Sigmoid colon (tissue), 7 donors: ENCODE data around the gene PLBD1. TPM values are rescaled to one million over a fixed set of nuclear protein-coding genes. Genes with fewer than 3 reads are reported as not detected.

Experiments
- DNase-seq: peaks from one replicate; pipeline ENCODE4 v3.0.0-alpha.2; 2019
- H3K27ac ChIP-seq, 4 donors: fragments of 200-600 bp; sonication (generic); one replicate each; pipeline ENCODE4 v1.5.1; 2016 to 2019; ENCODE audit warnings: mild to moderate bottlenecking in 1 of 4
- H3K27me3 ChIP-seq, 3 donors: fragments of 200-600 bp; sonication (generic); one replicate each; pipeline ENCODE4 v1.5.1; 2019; ENCODE audit warnings: mild to moderate bottlenecking in 1 of 3
- H3K36me3 ChIP-seq, 4 donors: fragments of 200-600 bp; sonication (generic); one replicate each; pipeline ENCODE4 v1.5.1; 2016 to 2019
- H3K4me1 ChIP-seq, 4 donors: fragments of 200-600 bp; sonication (generic); one replicate each; pipeline ENCODE4 v1.5.1; 2017 to 2019
- H3K4me3 ChIP-seq, 4 donors: fragments of 200-600 bp; sonication (generic); one replicate each; pipeline ENCODE4 v1.5.1; 2017 to 2019; ENCODE audit warnings: mild to moderate bottlenecking in 2 of 4, moderate library complexity in 1 of 4
- H3K9me3 ChIP-seq, 4 donors: fragments of 200-600 bp in 3 of 4; sonication (generic) in 3 of 4; one replicate each; pipeline versions ENCODE4 v1.5.1 to v1.6.1; 2013 to 2019
- CTCF ChIP-seq, 4 experiments: fragments of 450-650 bp in 3 of 4; fragments of 200-600 bp in 1 of 4; IDR thresholded peaks; one replicate each; pipeline ENCODE4 v1.5.1; 2016 to 2019; ENCODE audit warnings: antibody characterized with exemption in 4 of 4, mild to moderate bottlenecking in 3 of 4, moderate library complexity in 2 of 4
- EP300 ChIP-seq, 4 donors: sonication (generic); formaldehyde crosslinking; IDR thresholded peaks; one replicate each; pipeline ENCODE4 v1.6.1; 2017; ENCODE audit warnings: antibody characterized with exemption in 4 of 4
- POLR2A ChIP-seq, 2 donors: fragments of 450-650 bp; IDR thresholded peaks; one replicate each; pipeline ENCODE4 v1.6.1; 2016; ENCODE audit warnings: antibody characterized with exemption in 2 of 2, mild to moderate bottlenecking in 2 of 2, moderate library complexity in 2 of 2
- POLR2AphosphoS5 ChIP-seq, 4 donors: sonication (generic); formaldehyde crosslinking; IDR thresholded peaks; one replicate each; pipeline ENCODE4 v1.6.1; 2017; ENCODE audit warnings: antibody characterized with exemption in 4 of 4
- WGBS, 2 donors: extraction: QIAGEN DNeasy Blood & Tissue Kit; methylation state at CpG; one replicate each; pipeline ENCODE4 v1.1.7; 2013; 5-methylcytosine and 5-hydroxymethylcytosine counted together
- intact Hi-C: fragments of 100-400 bp; cut with DNase I; formaldehyde crosslinking; loops from one replicate; pipeline ENCODE4 v1.15.1; 2023
- polyA plus RNA-seq, 3 donors: library from polyadenylated mRNA; stranded (reverse); fragments of 200-250 nt; gene quantifications; one replicate each; pipeline ENCODE4 v1.2.3, GENCODE V29; 2013
- total RNA-seq, 4 donors: library from RNA; depleted of rRNA; stranded (reverse); fragments of >200 nt; gene quantifications; one replicate each; pipeline ENCODE4 v1.1.0, GENCODE V29; 2016
- donor health status: healthy with polysubstance abuse.
- donor health status: Bipolar disorder and iron deficiency.
- donor health status: healthy.

The PLBD1 gene
- total and polyA plus RNA-seq, 7 donors: 8.7 to 24.4 (median 15.6) TPM

- no peak overlapping the region for H3K4me3 ChIP-seq
- no peaks in the 10 kb centered on the region for H3K9me3 ChIP-seq
- TF ChIP-seq CTCF (IDR thresholded peaks at IDR 0.05) (no peak), POLR2AphosphoS5 (IDR thresholded peaks at IDR 0.05) (no peak), EP300 (IDR thresholded peaks at IDR 0.05) (no peak), POLR2A (IDR thresholded peaks at IDR 0.05) (no peak)
- H3K36me3 ChIP-seq: no peaks in the 10 kb centered on the region
- H3K4me1 ChIP-seq: no peaks in the 10 kb centered on the region
- 91 to 92% methylated on average over 3 of the region's 3 CpGs for WGBS, 2 donors
- DNase-seq: no peak
- no peaks in the 10 kb centered on the region for H3K27me3 ChIP-seq
- intact Hi-C loops: no loop called here
- H3K27ac ChIP-seq: no peak overlapping the region
Observed at GRCh38 chr12:14588571-14588970, 20.9 kb upstream of the PLBD1 start.

- Histone ChIP-seq H3K4me3 (no peak overlapping the region), H3K36me3 (no peaks in the 10 kb centered on the region), H3K27me3 (no peaks in the 10 kb centered on the region), H3K9me3 (no peaks in the 10 kb centered on the region), H3K4me1 (no peaks in the 10 kb centered on the region), H3K27ac (no peak overlapping the region)
- TF ChIP-seq POLR2A (IDR thresholded peaks at IDR 0.05) (no peak), EP300 (IDR thresholded peaks at IDR 0.05) (no peak), CTCF (IDR thresholded peaks at IDR 0.05) (no peak), POLR2AphosphoS5 (IDR thresholded peaks at IDR 0.05) (no peak)
- whole genome bisulfite sequencing, 2 donors: 82 to 95% methylated on average over 8 of the region's 8 CpGs
- DNase-seq: no peak
- intact Hi-C loops: no loop called here
Observed at GRCh38 chr12:14578646-14579045, 11.0 kb upstream of the PLBD1 start.

GRCh38 chr12:14577344-14577743 is 9.7 kb upstream of the PLBD1 start:
- no peaks in the 10 kb centered on the region for H3K9me3 ChIP-seq
- no peaks in the 10 kb centered on the region for H3K27me3 ChIP-seq
- H3K4me3 ChIP-seq: no peak overlapping the region
- intact Hi-C loops: no loop called here
- 41 to 82% methylated on average over 1 of the region's 1 CpG for WGBS, 2 donors
- no peaks in the 10 kb centered on the region for H3K4me1 ChIP-seq
- H3K27ac ChIP-seq: no peak overlapping the region
- H3K36me3 ChIP-seq: no peaks in the 10 kb centered on the region
- no peak for TF ChIP-seq POLR2AphosphoS5 (IDR thresholded peaks at IDR 0.05)
- no peak for DNase-seq

GRCh38 chr12:14576896-14577295 is 9.2 kb upstream of the PLBD1 start:
- no peak for DNase-seq
- no peaks in the 10 kb centered on the region for H3K9me3 ChIP-seq
- no peak overlapping the region for H3K4me3 ChIP-seq
- TF ChIP-seq EP300 (IDR thresholded peaks at IDR 0.05) (no peak), POLR2AphosphoS5 (IDR thresholded peaks at IDR 0.05) (no peak), CTCF (IDR thresholded peaks at IDR 0.05) (no peak), POLR2A (IDR thresholded peaks at IDR 0.05) (no peak)
- WGBS, 2 donors: 70 to 79% methylated on average over 8 of the region's 8 CpGs
- no peaks in the 10 kb centered on the region for H3K4me1 ChIP-seq
- H3K27me3 ChIP-seq: no peaks in the 10 kb centered on the region
- H3K36me3 ChIP-seq: no peaks in the 10 kb centered on the region
- intact Hi-C loops: no loop called here
- H3K27ac ChIP-seq: no peak overlapping the region

GRCh38 chr12:14575585-14575984 is 7.9 kb upstream of the PLBD1 start:
- intact Hi-C loops: no loop called here
- Histone ChIP-seq H3K27me3 (no peaks in the 10 kb centered on the region), H3K4me1 (no peaks in the 10 kb centered on the region), H3K9me3 (no peaks in the 10 kb centered on the region), H3K36me3 (no peaks in the 10 kb centered on the region), H3K4me3 (no peak overlapping the region), H3K27ac (no peak overlapping the region)
- no peak for TF ChIP-seq POLR2AphosphoS5 (IDR thresholded peaks at IDR 0.05)
- no peak for TF ChIP-seq POLR2A (IDR thresholded peaks at IDR 0.05)
- no peak for TF ChIP-seq CTCF (IDR thresholded peaks at IDR 0.05)
- TF ChIP-seq EP300 (IDR thresholded peaks at IDR 0.05): no peak
- no peak for DNase-seq
- WGBS, 2 donors: 85 to 92% methylated on average over 1 of the region's 1 CpG
